GM10266 (cell line): ENCODE results near the gene R3HDM2.

Experiments
- DNase-seq: peaks from one replicate; pipeline ENCODE4 v3.0.0; 2012; ENCODE audit errors: extremely low spot score
- TF ChIP-seq, protein P1 (sequence below): IDR thresholded peaks from 2 replicates; pipeline ENCODE4 v1.5.1; 2012; ENCODE audit warnings: mild to moderate bottlenecking, low read depth; ENCODE audit not compliant: control insufficient read depth, insufficient read depth; ENCODE audit errors: missing control alignments

The R3HDM2 gene

DNA sequence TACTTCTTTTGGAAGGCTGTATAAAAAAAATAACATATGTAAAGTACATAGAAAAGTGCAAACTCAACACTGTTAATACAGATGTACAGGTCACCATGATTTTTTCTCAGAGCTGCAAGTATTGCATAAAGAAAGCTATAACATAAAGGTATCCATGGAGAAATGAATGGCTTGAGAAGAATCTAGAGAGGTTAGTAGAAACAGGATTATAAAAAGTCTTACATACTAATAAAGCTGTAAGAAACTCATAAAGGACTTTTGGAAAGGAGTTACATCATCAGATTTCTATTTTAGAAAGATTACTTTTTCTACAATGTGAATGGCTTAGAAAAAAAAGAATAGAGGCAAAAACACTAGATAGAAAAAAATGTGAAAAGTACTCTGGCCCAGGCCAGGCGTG, 46.4 kb downstream of the R3HDM2 start:
- TF ChIP-seq, protein P1, sequence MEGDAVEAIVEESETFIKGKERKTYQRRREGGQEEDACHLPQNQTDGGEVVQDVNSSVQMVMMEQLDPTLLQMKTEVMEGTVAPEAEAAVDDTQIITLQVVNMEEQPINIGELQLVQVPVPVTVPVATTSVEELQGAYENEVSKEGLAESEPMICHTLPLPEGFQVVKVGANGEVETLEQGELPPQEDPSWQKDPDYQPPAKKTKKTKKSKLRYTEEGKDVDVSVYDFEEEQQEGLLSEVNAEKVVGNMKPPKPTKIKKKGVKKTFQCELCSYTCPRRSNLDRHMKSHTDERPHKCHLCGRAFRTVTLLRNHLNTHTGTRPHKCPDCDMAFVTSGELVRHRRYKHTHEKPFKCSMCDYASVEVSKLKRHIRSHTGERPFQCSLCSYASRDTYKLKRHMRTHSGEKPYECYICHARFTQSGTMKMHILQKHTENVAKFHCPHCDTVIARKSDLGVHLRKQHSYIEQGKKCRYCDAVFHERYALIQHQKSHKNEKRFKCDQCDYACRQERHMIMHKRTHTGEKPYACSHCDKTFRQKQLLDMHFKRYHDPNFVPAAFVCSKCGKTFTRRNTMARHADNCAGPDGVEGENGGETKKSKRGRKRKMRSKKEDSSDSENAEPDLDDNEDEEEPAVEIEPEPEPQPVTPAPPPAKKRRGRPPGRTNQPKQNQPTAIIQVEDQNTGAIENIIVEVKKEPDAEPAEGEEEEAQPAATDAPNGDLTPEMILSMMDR, result no peak
- no peak for DNase-seq

DNA sequence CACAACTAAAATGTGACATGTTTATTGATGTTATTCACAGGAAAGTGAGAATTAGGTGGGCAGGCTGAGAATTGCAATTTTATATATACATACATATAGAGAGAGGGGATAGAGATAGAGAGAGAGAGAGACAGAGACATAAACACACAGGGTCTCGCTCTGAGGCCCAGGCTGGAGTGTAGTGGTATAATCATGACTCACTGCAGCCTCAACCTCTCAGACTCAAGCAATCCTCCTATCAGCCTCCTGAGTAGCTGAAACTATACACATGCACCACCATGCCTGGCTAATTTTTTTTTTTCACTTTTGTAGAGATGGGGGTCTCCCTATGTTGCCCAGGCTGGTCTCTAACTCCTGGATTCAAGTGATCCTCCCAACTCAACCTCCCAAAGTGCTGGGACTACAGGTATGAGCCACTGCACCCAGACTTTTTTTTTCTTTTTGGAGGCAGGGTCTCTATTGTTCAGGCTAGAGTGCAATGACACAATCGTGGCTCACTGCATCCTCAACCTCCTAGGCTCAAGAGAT, 49.1 kb downstream of the R3HDM2 start:
- TF ChIP-seq, protein P1, result no peak

GRCh38 chr12:57380300-57380699, 50.5 kb downstream of the R3HDM2 start:
- TF ChIP-seq, protein P1, result no peak
- DNase-seq, result no peak

More for the DNA sequence above, 49.1 kb downstream of the R3HDM2 start:
- DNase-seq, result no peak

- DNase-seq, result no peak
- TF ChIP-seq, protein P1, result no peak
Observed at GRCh38 chr12:57377103-57377840, 53.6 kb downstream of the R3HDM2 start.

GRCh38 chr12:57372233-57372632, 58.6 kb downstream of the R3HDM2 start:
- TF ChIP-seq, protein P1, result no peak
- no peak for DNase-seq

DNA sequence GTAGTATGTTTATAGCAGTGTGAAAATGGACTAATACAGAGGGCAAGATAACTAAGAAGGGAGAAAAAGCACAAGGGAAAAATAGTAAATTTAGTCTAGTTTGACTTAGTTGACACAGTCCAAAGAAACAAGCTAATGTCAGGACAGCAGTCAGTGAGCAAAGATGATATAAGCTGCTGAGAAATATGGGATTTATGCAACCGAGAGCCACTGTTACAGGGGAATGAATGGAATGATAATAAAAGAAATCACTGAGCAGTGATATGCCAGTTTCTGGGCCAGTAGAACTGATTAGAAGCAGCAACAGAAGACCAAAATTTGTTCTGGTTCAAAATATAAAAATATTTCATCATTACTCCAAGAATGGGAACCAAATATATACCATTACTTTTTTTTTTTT, 60.1 kb downstream of the R3HDM2 start:
- DNase-seq, result no peak
- TF ChIP-seq, protein P1, result no peak

- TF ChIP-seq, protein P1, result no peak
Observed at GRCh38 chr12:57370072-57370471, 60.8 kb downstream of the R3HDM2 start.

More at GRCh38 chr12:57370072-57370471, 60.8 kb downstream of the R3HDM2 start:
- DNase-seq, result no peak
